ENCODE data around the gene THADA.

Gene THADA

GRCh38 chr2:43212216-43212835, 383.5 kb downstream of the THADA start:
- H3K36me3 ChIP-seq (ENCODE audit: control insufficient read depth, insufficient read depth, low read length) = no peaks in the 10 kb centered on the region
- no peak overlapping the region for H3K9ac ChIP-seq (ENCODE audit: low read length)
- peaks cover 28% of the 10 kb centered on the region for H3K4me1 ChIP-seq (ENCODE audit: control insufficient read depth, insufficient read depth, low read length)
- no peak overlapping the region for H3K4me3 ChIP-seq (ENCODE audit: low read depth, low read length)
- no peak overlapping the region for H3K27ac ChIP-seq (ENCODE audit: low read depth, low read length)
- no peaks in the 10 kb centered on the region for H3K27me3 ChIP-seq (ENCODE audit: control insufficient read depth, insufficient read depth, low read length)
- H3K9me3 ChIP-seq (ENCODE audit: control insufficient read depth, insufficient read depth, low read depth, low read length) = no peaks in the 10 kb centered on the region

GRCh38 chr2:43210467-43211303, 385.2 kb downstream of the THADA start:
- Histone ChIP-seq H3K36me3 (ENCODE audit: control insufficient read depth, insufficient read depth, low read length) (no peaks in the 10 kb centered on the region), H3K27ac (ENCODE audit: low read depth, low read length) (no peak overlapping the region), H3K9ac (ENCODE audit: low read length) (no peak overlapping the region)

GRCh38 chr2:43210125-43210466, 385.7 kb downstream of the THADA start:
- Histone ChIP-seq H3K9ac (ENCODE audit: low read length) (no peak overlapping the region), H3K27ac (ENCODE audit: low read depth, low read length) (no peak overlapping the region), H3K4me1 (ENCODE audit: control insufficient read depth, insufficient read depth, low read length) (peaks cover 24% of the 10 kb centered on the region)

More at GRCh38 chr2:43210467-43211303, 385.2 kb downstream of the THADA start:
- H3K9me3 ChIP-seq (ENCODE audit: control insufficient read depth, insufficient read depth, low read depth, low read length) = no peaks in the 10 kb centered on the region
- H3K4me3 ChIP-seq (ENCODE audit: low read depth, low read length) = no peak overlapping the region
- H3K27me3 ChIP-seq (ENCODE audit: control insufficient read depth, insufficient read depth, low read length) = no peaks in the 10 kb centered on the region
- peaks cover 27% of the 10 kb centered on the region for H3K4me1 ChIP-seq (ENCODE audit: control insufficient read depth, insufficient read depth, low read length)

GRCh38 chr2:43209204-43209717, 386.6 kb downstream of the THADA start:
- Histone ChIP-seq H3K9me3 (ENCODE audit: control insufficient read depth, insufficient read depth, low read depth, low read length) (no peaks in the 10 kb centered on the region), H3K4me3 (ENCODE audit: low read depth, low read length) (no peak overlapping the region), H3K27ac (ENCODE audit: low read depth, low read length) (no peak overlapping the region), H3K36me3 (ENCODE audit: control insufficient read depth, insufficient read depth, low read length) (no peaks in the 10 kb centered on the region), H3K4me1 (ENCODE audit: control insufficient read depth, insufficient read depth, low read length) (peaks cover 21% of the 10 kb centered on the region), H3K9ac (ENCODE audit: low read length) (no peak overlapping the region), H3K27me3 (ENCODE audit: control insufficient read depth, insufficient read depth, low read length) (no peaks in the 10 kb centered on the region)

More at GRCh38 chr2:43210125-43210466, 385.7 kb downstream of the THADA start:
- Histone ChIP-seq H3K27me3 (ENCODE audit: control insufficient read depth, insufficient read depth, low read length) (no peaks in the 10 kb centered on the region), H3K4me3 (ENCODE audit: low read depth, low read length) (no peak overlapping the region), H3K36me3 (ENCODE audit: control insufficient read depth, insufficient read depth, low read length) (no peaks in the 10 kb centered on the region), H3K9me3 (ENCODE audit: control insufficient read depth, insufficient read depth, low read depth, low read length) (no peaks in the 10 kb centered on the region)

GRCh38 chr2:43207553-43208300, 388.1 kb downstream of the THADA start:
- no peaks in the 10 kb centered on the region for H3K9me3 ChIP-seq (ENCODE audit: control insufficient read depth, insufficient read depth, low read depth, low read length)
- no peaks in the 10 kb centered on the region for H3K27me3 ChIP-seq (ENCODE audit: control insufficient read depth, insufficient read depth, low read length)
- H3K27ac ChIP-seq (ENCODE audit: low read depth, low read length) = no peak overlapping the region
- peaks cover 19% of the 10 kb centered on the region; the same call in 1 of the 2 replicates for H3K4me1 ChIP-seq (ENCODE audit: control insufficient read depth, insufficient read depth, low read length)
- H3K4me3 ChIP-seq (ENCODE audit: low read depth, low read length) = no peak overlapping the region
- no peak overlapping the region for H3K9ac ChIP-seq (ENCODE audit: low read length)
- H3K36me3 ChIP-seq (ENCODE audit: control insufficient read depth, insufficient read depth, low read length) = no peaks in the 10 kb centered on the region

- Histone ChIP-seq H3K27ac (ENCODE audit: low read depth, low read length) (no peak overlapping the region), H3K9me3 (ENCODE audit: control insufficient read depth, insufficient read depth, low read depth, low read length) (no peaks in the 10 kb centered on the region), H3K4me1 (ENCODE audit: control insufficient read depth, insufficient read depth, low read length) (peaks cover 19% of the 10 kb centered on the region; the same call in 1 of the 2 replicates), H3K9ac (ENCODE audit: low read length) (no peak overlapping the region), H3K36me3 (ENCODE audit: control insufficient read depth, insufficient read depth, low read length) (no peaks in the 10 kb centered on the region), H3K27me3 (ENCODE audit: control insufficient read depth, insufficient read depth, low read length) (no peaks in the 10 kb centered on the region), H3K4me3 (ENCODE audit: low read depth, low read length) (no peak overlapping the region)
These were observed 389.2 kb downstream of the THADA start for GRCh38 chr2:43206602-43207001.

GRCh38 chr2:43203373-43203772, 392.5 kb downstream of the THADA start:
- H3K27ac ChIP-seq (ENCODE audit: low read depth, low read length) = no peak overlapping the region
- no peak overlapping the region for H3K4me3 ChIP-seq (ENCODE audit: low read depth, low read length)
- no peaks in the 10 kb centered on the region for H3K9me3 ChIP-seq (ENCODE audit: control insufficient read depth, insufficient read depth, low read depth, low read length)
- H3K4me1 ChIP-seq (ENCODE audit: control insufficient read depth, insufficient read depth, low read length) = peaks cover 19% of the 10 kb centered on the region
- H3K36me3 ChIP-seq (ENCODE audit: control insufficient read depth, insufficient read depth, low read length) = no peaks in the 10 kb centered on the region
- no peak overlapping the region for H3K9ac ChIP-seq (ENCODE audit: low read length)
- no peaks in the 10 kb centered on the region for H3K27me3 ChIP-seq (ENCODE audit: control insufficient read depth, insufficient read depth, low read length)

- H3K4me1 ChIP-seq (ENCODE audit: control insufficient read depth, insufficient read depth, low read length) = peaks cover 17% of the 10 kb centered on the region
- H3K9me3 ChIP-seq (ENCODE audit: control insufficient read depth, insufficient read depth, low read depth, low read length) = no peaks in the 10 kb centered on the region
- no peak overlapping the region for H3K9ac ChIP-seq (ENCODE audit: low read length)
- H3K27ac ChIP-seq (ENCODE audit: low read depth, low read length) = no peak overlapping the region
- H3K27me3 ChIP-seq (ENCODE audit: control insufficient read depth, insufficient read depth, low read length) = no peaks in the 10 kb centered on the region
- no peaks in the 10 kb centered on the region for H3K36me3 ChIP-seq (ENCODE audit: control insufficient read depth, insufficient read depth, low read length)
- no peak overlapping the region for H3K4me3 ChIP-seq (ENCODE audit: low read depth, low read length)
These were observed 393.5 kb downstream of the THADA start for GRCh38 chr2:43202289-43202688.

GRCh38 chr2:43201497-43201896, 394.3 kb downstream of the THADA start:
- Histone ChIP-seq H3K9me3 (ENCODE audit: control insufficient read depth, insufficient read depth, low read depth, low read length) (no peaks in the 10 kb centered on the region), H3K4me1 (ENCODE audit: control insufficient read depth, insufficient read depth, low read length) (peaks cover 20% of the 10 kb centered on the region), H3K9ac (ENCODE audit: low read length) (no peak overlapping the region), H3K27ac (ENCODE audit: low read depth, low read length) (no peak overlapping the region), H3K4me3 (ENCODE audit: low read depth, low read length) (no peak overlapping the region), H3K27me3 (ENCODE audit: control insufficient read depth, insufficient read depth, low read length) (no peaks in the 10 kb centered on the region), H3K36me3 (ENCODE audit: control insufficient read depth, insufficient read depth, low read length) (no peaks in the 10 kb centered on the region)

- no peak overlapping the region for H3K27ac ChIP-seq (ENCODE audit: low read depth, low read length)
- H3K9ac ChIP-seq (ENCODE audit: low read length) = no peak overlapping the region
- no peak overlapping the region for H3K4me3 ChIP-seq (ENCODE audit: low read depth, low read length)
- H3K27me3 ChIP-seq (ENCODE audit: control insufficient read depth, insufficient read depth, low read length) = no peaks in the 10 kb centered on the region
- H3K36me3 ChIP-seq (ENCODE audit: control insufficient read depth, insufficient read depth, low read length) = no peaks in the 10 kb centered on the region
- H3K4me1 ChIP-seq (ENCODE audit: control insufficient read depth, insufficient read depth, low read length) = peaks cover 17% of the 10 kb centered on the region
- H3K9me3 ChIP-seq (ENCODE audit: control insufficient read depth, insufficient read depth, low read depth, low read length) = no peaks in the 10 kb centered on the region
These were observed 394.8 kb downstream of the THADA start for GRCh38 chr2:43201016-43201415.
